HG03066 (cell line): ENCODE measurements around the gene ADGRA1.

Experiments
- ATAC-seq: cut with Tn5 transposase; IDR thresholded peaks from one replicate; pipeline ENCODE4 v1.9.1; 2021; ENCODE audit warnings: low read depth; ENCODE audit not compliant: unreplicated experiment

Gene ADGRA1

DNA sequence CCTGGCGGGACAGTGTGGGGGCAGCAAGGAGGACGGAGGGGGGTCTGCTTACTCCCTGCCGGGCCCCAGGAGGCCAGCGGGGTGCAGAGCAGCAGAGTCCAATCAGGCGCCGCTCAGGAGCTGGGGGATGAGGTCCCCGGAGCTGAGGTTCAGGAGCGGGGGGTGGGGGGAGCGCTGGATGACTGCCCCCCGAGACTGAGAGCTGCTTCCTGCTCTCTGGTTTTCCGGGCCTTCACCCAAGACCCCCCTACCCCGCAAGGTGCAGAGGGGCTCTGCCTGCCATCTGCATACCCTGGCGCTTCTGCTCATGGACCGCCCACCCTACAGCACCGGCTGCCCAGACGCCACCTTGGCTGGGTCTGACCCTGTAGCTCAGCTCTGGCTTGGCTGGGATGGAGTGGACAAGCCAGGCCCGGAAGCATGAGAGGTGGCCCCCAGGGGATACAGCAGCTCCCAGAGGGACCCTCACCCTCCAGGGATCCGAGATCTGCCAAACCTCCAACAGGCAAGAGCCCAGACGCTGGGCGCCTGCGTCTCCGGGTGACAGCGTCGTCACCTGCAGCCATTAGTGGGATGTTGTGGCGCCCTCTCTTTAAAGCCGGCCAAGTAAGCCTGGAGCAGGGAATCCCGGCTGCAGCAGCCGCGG lies 73.2 kb downstream of the ADGRA1 start:
- ATAC-seq = no peak

DNA sequence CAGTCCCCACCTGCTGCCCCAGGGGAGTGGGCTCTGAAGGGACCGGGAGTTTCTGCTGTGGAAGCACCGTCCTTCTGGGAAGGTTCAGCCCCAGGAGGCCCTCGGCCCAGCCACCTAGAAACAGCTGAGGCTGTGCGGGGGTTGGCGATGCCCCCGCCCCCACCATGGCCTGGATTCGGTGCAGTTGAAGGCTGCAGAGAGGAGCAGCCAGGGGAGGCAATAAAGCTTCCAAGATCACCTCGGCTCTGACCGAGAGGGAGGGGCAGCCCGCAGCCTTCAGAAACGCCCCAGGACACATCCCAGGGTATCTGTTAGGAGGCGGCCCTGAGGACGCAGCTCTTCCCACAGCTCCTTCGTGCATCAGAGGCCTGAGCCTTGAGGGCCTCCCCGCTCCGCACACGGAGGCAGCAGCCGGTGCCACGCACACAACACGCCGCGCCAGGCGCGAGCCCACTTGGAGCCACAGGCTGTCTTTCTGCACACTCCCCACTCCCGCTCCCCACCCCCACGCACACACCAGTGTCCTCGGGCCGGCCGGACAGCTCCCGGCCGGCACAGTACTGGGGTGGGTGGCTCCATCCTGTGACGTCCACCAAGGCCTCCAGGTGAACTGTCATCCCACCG lies 73.9 kb downstream of the ADGRA1 start:
- ATAC-seq = no peak

DNA sequence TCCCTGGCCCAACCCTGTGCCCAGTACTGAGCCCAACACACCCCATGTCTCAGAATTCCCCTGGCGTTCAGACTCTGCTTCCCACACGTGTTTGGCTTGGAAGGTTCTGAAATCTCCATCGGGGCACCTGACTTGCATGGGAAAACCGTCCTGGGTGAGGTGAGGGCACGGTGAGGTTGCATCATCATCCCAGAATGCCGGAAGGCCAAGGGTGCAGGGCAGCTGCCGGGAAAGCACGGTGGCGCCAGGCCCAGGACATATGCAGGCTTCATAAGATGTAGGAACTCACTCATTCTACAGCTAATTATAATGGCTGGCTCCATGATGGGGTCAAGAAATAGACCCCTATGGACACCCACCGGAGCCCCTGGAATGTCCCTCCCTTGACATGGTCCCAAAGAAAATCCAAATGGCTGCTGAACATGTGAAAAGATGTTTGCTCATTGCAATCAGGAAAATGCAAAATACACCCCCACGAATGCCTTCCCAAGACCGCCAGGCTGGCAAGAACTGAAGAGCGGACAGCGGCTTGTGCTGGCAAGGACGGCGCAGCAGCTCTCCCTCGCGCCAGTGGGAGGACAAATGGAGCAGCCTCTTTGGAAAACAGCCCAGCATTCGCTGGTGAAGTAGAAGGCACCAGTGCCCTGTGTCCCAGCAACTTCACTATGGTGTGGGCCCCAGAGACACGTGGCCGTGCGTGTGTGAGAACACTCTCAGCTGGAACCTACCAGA lies 74.6 kb downstream of the ADGRA1 start:
- no peak for ATAC-seq

DNA sequence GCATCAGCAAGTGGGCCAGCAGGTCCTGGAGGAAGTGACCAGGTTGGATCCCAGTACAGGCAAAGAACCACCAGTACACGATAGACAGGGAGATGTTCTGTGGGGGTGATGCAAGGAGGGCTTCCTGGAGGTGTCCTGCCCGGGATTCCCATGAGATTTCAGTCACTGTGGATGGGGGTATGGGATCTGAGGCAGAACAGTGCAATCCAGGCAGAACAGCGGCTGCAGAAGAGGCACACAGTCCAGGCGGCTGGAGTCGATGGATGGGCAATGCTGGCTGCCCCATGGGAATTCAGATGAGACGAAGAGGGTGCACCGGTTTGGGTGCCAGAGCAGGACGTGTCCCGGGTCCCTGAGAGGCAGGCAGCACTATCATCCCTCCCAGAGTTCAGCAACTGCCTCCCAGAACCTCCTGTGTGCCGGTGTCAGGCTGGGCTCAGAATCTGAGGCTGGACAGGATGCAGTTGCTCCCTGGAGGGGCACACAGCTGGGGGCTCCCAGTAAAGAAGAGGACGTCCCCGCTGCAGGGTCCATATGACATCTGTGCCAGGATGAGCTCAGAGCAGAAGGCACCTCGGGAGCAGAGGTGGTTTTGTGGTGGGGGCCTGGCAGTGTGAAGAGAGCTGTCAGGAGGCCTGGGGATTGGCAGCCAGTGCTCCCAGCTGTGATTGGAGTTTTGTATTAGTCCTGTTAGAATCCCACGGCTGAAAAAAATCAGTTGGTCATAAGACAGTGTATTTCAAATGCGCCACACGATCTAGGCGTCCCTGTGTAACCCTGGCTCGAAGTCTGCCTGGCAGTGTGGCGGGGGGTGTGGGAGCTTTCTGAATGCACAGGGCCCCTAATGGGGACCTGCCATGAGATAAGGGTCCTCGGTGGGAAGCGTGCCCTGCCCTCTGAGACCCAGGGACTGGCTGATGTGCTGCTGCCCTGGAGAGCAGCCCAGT lies 75.5 kb downstream of the ADGRA1 start:
- ATAC-seq = no peak

DNA sequence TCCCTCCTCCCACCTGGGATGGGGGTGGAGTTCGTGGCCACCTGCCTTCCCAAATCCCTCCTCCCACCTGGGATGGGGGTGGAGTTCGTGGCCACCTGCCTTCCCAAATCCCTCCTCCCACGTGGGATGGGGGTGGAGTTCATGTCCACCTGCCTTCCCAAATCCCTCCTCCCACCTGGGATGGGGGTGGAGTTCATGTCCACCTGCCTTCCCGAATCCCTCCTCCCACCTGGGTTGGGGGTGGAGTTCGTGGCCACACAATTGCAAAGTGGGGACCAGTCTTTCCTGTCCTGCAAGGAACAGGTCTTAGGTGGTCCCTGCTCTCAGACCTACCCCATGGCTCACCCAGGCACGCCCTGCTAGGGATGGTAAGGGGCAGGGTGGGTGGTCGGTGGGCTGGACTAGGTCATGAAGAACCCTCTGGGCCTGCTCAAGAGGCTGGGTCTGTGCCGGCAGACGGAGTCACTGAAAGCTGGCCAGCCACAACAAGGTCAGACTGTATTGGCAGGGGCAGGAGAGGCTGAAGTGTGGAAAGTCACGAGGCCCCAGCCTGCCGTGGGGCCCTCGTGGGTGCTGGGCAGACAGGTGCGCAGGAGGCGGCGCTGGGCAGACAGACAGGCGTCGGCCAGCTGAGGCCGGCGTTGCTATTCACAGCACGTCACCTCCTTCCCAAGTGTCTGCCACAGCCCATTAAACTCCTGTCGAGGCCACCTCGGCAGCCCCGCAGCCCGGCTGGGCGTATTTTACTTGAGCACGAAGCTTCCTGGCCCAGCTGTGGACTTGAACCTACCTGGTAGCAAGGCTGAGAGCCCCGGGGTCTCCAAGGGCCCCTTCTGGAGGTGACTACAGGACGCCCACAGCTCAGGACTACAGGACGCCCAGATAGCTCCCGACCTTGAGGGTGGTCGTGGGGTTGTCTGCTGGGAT lies 76.4 kb downstream of the ADGRA1 start:
- no peak for ATAC-seq

DNA sequence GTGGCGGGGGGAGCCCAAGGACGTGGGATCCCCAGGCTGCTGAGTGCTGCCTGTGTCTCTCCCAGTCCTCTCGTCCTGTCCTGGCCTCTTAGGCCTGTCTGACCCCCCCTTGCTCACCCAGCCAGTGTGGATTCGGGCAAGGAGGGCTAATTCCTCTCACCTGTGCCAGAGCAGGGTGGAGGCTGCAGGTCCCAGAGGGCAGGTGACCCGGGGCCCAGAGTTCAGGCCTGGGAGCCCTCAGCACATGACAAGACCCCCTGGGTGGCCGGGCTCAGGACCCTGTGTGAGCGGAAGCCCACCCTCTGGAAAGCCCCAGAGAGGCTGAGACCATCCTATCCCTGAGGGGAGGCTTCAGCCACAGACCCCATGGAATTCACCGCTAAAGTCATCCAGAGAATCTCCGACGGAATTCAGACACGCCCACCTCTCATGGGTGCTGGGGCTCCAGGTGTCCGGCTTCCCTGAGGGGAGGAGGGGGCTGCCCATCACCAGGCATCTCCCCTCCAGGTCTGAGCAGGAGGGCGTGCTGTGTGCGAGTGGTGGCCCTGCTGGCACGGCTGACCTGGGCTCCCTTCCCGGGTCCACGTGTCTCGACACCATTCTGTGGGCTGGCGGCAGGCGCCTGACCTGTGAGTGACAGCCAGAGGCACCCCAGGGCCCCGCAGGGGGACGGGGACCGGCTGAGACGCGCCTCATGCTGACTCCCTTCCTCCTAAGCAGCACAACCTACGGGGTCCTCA lies 77.3 kb downstream of the ADGRA1 start:
- no peak for ATAC-seq

DNA sequence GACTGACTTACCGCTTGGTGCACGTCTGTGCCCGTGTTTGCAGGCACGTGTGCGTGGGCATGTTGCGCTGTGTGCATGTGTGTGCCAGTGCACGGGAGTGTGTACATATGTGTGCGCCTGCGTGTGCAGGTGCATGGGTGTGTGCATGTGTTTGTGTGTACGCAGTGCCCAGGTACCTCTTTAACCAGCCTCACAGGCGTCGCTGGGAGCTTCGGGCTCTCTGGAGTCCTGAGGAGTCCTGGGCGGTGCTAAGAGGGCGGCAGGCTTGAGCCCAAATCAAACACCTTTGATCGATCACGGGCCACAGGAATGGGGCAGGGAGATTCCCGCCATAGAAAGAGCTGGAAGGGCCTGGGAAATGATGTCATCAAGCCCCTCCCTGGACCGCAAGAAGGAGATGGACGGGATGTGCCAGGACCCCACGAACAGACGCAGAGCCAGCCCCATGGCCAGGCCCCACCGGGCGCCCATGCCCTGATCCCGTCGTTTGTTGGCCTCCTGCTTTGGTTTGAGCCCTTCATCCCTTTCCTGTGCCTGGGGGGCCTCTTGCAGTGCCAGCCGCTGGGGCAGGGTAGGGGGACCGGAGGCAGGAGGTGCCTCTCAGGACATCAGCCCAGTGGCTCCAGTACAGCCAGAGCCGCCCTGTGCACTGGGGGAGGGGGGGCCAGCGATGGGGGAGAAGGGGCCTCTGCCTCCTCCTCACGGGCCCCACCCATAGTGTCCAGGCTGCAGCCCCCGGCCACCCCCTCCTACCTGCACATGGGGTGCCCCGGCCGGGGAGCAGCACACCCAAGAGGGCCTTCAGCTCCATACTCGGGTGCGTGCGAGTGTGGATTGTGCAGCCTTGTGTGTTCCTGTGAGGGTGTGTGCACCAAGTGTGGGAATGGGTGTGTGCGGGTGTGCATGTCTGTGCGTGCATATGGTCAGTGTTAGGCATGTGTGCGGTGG lies 78.1 kb downstream of the ADGRA1 start:
- ATAC-seq = no peak

DNA sequence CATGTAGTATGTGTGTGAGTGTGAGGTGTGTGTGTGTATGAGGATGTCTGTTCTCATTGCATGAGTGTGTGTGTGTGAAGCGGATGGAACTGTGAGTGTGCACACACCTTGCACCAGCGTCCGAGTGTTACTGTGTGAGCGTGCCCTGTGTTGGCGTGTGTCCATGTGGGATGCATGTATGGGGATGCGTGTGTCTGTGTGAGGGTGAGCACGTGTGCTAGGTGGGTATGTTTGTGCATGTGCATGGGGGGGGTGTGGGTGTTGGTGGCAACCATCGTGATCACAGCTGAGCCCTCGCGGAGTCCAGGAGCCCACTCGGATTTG lies 78.7 kb downstream of the ADGRA1 start:
- ATAC-seq = no peak

DNA sequence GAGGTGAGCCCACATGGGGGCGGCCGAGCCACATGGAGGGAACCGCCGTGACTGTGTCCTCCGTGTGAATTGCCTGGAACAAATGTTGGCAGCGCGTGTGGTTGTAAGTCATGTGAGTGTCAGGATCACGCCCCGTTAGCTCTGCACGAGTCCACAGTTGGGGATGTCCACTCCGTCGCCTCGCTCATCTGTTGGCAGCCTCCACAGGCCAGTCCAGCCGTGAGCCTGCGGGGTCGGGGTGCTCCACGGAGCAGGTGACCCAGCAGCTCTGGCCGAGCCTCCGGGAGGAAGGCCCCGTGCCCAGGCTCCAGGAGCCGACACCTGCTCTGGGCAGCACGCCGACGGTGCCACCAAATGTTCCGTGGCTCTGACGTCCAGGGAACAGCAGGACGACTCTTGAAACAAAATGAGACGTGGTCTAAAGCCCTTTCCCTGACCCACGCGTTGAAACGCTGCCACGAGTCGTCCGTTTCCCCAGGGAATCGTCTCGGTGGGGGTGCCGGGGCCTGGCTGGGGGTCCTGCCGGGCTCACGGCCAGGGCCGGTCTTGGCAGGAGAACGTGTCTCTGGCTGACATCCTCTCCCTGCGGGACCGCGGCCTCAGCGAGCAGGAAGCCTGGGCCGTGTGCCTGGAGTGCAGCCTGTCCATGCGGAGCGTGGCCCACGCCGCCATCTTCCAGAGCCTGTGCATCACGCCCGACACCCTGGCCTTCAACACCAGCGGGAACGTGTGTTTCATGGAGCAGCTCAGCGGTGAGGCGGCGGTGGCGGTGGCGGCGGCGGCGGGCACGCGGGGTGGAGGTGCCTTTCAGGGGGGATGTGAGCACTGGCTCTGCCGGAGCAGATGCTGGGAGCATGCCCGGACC lies 79.3 kb downstream of the ADGRA1 start:
- no peak for ATAC-seq

DNA sequence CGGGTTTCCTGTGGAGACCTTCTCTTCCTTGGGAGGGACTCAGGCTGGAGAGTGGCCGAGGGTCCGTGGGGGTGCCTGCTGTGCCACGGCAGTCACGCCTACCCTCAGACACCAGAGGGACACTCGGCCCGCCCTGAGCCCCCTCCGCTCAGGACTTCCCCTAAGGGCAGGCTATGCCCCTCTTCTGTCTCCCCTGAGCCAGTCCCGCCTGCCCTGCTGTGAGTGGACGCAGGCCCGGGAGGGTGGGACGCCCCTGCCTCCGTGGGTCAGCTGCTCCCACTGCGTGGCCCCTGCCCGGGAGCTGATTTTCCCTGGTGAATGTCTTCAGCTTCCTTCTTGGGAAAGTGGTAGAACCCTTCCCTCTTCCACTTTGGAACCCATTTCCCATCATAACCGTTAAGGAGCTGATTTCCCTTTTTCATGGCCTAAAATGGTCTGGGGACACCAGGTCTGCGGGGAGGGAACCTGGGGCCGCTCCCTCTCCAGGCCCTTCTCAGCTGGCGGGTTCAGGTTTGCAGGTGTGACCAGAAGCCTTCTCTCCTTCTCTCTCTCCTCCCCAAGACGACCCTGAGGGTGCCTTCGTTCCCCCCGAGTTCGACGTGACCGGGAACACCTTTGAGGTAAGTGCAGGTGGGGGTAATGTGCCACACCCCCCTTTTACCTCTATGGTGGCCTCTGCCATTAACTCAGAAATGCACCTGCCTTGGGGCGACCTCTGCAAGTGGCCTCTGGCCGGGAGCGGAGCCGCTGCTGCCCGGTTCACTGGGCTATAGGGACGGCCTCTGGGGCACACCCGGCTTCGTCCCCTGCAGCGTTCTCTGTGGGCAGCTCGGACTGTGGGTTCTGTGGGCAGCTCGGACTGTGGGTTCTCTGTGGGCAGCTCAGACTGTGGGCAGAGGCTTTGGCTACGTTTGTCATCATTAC lies 80.2 kb downstream of the ADGRA1 start:
- ATAC-seq = no peak

DNA sequence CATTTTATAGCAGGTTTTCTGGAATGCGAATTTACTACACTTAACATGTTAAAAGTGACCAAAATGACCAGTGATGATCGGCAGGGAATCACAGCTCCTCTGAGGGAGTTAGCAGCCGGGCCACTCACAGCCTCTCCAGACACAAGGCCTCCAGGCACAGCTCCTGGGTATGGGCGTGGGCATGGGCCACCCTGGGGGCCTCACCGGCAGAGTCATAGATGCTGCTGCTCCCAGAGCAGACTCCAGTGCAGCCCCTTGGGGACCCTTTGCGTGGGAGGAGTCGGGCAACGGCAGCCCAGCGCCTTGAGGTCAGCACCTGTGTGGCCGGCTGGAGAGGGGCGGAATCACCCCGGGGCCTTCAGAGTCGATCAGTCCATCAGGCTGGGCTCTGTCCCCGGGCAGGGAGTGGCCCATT lies 80.9 kb downstream of the ADGRA1 start:
- no peak for ATAC-seq

DNA sequence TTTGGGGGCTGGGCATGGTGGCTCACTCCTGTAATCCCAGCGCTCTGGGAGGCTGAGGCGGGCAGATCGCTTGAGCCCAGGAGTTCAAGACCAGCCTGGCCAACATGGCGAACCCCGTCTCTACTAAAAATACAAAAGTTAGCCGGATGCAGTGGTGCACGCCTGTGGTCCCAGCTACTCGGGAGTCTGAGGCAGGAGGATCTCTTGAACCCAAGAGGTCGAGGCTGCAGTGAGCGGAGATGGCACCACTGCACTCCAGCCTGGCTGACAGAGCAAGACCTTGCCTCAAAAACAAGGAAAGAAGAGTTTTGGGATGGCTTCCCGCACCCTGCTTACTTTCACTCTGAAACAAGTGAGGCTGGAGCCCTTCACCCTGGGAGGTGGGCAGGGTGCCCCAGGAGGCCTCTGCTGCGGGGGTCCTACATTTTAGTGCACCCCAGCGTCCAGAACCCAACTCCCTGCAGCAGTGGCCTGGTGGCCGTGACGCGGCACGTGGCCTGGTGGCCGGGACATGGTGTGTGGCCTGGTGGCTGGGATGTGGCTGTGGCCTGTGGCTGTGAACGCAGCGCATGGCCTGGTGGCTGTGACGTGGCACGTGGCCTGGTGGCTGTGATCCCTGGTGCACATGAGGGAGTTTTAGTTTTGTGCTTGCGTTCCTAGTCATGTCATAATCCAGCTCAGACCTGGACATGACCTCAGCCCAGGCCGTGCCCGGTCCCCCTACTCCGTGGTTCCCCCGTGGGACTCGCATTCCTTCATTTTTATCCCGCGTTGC lies 81.6 kb downstream of the ADGRA1 start:
- no peak for ATAC-seq

DNA sequence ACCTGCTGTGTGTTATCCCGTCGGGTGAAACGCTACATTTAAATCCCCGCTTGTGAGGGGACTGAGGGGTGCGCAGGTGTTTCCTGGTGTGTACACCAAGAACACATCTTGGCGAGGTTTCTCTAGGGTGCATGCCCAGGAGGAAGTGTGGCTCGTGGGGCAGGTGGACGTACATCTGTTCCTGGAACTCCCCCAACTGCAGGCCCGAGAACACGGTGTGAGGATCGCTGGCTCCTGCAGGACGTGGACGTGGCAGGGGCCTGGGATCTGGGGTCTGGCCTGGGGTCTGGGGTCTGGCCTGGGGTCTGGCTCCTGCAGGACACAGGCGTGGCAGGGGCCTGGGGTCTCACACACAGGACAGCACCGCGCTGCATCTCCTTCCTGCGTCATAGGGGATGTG lies 82.4 kb downstream of the ADGRA1 start:
- no peak for ATAC-seq

DNA sequence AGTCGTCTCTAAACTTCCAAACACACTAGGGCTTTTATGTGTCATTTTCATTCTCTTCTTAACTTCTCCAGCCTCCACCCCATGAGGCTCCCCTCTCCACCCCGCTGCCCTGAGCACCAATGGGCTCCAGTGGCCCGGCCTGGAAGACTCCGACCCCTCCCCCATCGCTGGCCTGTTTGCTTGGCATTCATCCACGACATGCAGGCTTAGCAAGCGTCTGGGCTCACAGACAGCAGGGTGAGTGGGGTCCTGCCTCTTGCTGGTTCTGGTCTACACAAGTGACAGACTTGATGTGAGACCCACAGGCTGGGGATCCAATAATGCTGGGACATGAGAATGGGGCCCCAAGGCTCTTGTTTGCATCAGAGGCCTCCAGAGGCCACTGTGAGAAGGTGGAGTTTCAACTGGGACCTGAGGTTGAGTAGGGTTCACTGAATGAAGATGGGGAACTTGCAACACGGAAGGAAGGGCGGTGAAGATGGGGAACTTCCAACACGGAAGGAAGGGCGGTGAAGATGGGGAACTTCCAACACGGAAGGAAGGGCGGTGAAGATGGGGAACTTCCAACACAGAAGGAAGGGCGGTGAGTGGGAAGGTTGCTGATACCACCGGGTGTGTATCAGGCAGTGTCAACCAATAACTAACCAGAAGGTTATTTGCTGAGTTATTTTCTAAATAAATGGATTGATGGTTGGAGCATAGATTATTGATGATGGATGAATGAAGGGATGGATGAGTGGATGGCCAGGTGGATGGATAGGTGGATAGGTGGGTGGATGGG lies 86.3 kb downstream of the ADGRA1 start:
- ATAC-seq = no peak
